ENCODE data around the gene SPECC1.
"Not testable (repeated sequence)": the region's sequence is repeated elsewhere in the genome, so short reads cannot be mapped to it uniquely, and the experiment has no call there.

Gene SPECC1

DNA sequence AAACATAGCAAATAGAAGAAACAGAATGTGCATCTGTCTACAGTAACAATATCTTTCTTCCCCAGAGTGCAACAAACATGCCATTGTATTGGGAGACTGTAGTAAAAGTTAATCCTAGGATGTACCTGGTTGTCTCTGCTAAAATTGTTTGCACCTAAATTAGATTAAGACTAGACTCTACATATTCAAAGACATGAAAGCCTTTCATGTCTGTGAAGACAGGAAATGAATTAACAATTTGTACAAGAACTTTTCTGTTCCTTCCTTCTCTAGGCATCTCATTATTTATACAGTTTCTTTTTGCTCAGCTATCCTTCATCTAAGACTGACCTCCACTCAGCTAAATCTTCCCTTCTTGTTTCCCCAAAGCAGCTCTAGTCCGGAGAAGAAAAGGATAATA lies 237.5 kb downstream of the SPECC1 start:
- peak overlapping the region in 1 of 2 donors; percentile 9 for H3K4me3 Mint-ChIP-seq
- DNase-seq (no peak), ATAC-seq (no peak)
- H3K27me3 Mint-ChIP-seq: no peaks in the 10 kb centered on the region
- peaks cover 40% of the 10 kb centered on the region for H3K4me1 Mint-ChIP-seq
- peaks cover 0 to 8% of the 10 kb centered on the region in 2 donors for H3K9me3 Mint-ChIP-seq
- H3K27ac Mint-ChIP-seq: peak overlapping the region; percentile 37 to 90

- Mint-ChIP-seq H3K4me1 (peaks cover 37% of the 10 kb centered on the region), H3K27ac (no peak overlapping the region), H3K4me3 (no peak overlapping the region), H3K9me3 (peaks cover 8 to 19% of the 10 kb centered on the region in 2 donors), H3K27me3 (no peaks in the 10 kb centered on the region)
- DNase-seq (no peak), ATAC-seq (no peak)
Observed at GRCh38 chr17:20253323-20253722, 244.2 kb downstream of the SPECC1 start.

GRCh38 chr17:20254541-20254940 lies 245.4 kb downstream of the SPECC1 start:
- ATAC-seq: no peak
- Mint-ChIP-seq H3K4me3 (no peak overlapping the region), H3K9me3 (peaks cover 15 to 23% of the 10 kb centered on the region in 2 donors), H3K27ac (no peak overlapping the region), H3K27me3 (no peaks in the 10 kb centered on the region), H3K4me1 (peaks cover 34% of the 10 kb centered on the region)
- no peak for DNase-seq

GRCh38 chr17:20256144-20256543 lies 247.0 kb downstream of the SPECC1 start:
- no peak overlapping the region for H3K4me3 Mint-ChIP-seq
- DNase-seq (no peak), ATAC-seq (no peak)
- H3K27ac Mint-ChIP-seq: no peak overlapping the region
- no peaks in the 10 kb centered on the region for H3K27me3 Mint-ChIP-seq
- peaks cover 28% of the 10 kb centered on the region for H3K4me1 Mint-ChIP-seq
- peaks cover 15 to 18% of the 10 kb centered on the region in 2 donors for H3K9me3 Mint-ChIP-seq

DNA sequence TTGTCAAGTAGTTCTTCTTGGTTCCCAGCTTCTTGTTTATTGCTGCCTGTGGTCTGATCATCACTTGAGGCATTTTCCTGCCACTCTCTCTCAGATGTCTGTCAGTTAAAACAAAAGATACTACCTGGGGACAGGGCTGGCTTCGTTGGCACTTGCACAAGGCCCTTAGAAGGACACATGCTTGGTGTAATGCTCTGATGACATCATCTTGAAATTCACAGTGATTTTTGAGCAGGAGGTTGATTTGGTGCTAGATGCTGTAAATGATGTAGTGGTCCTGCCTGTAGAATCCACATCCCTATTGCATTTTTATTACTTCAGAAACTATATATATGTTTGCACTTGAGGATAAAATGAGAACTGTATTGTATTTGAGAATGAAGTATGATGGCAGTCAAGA lies 247.8 kb downstream of the SPECC1 start:
- Mint-ChIP-seq H3K27ac (no peak overlapping the region), H3K4me1 (peaks cover 31% of the 10 kb centered on the region)

GRCh38 chr17:20257798-20258197 lies 248.6 kb downstream of the SPECC1 start:
- no peak for DNase-seq
- Mint-ChIP-seq H3K27me3 (no peaks in the 10 kb centered on the region), H3K27ac (no peak overlapping the region), H3K9me3 (peaks cover 15 to 18% of the 10 kb centered on the region in 2 donors), H3K4me1 (peaks cover 37% of the 10 kb centered on the region), H3K4me3 (no peak overlapping the region)
- ATAC-seq: no peak

More for the DNA sequence above, 247.8 kb downstream of the SPECC1 start:
- DNase-seq (no peak), ATAC-seq (no peak)
- H3K4me3 Mint-ChIP-seq: no peak overlapping the region
- H3K27me3 Mint-ChIP-seq: no peaks in the 10 kb centered on the region
- peaks cover 15 to 18% of the 10 kb centered on the region in 2 donors for H3K9me3 Mint-ChIP-seq

GRCh38 chr17:20259668-20260067 lies 250.5 kb downstream of the SPECC1 start:
- ATAC-seq (no peak), DNase-seq (no peak)
- peaks cover 25% of the 10 kb centered on the region for H3K4me1 Mint-ChIP-seq
- H3K27me3 Mint-ChIP-seq: no peaks in the 10 kb centered on the region
- H3K4me3 Mint-ChIP-seq: no peak overlapping the region
- H3K9me3 Mint-ChIP-seq: peaks cover 15 to 18% of the 10 kb centered on the region in 2 donors
- H3K27ac Mint-ChIP-seq: no peak overlapping the region

GRCh38 chr17:20260268-20260667 lies 251.1 kb downstream of the SPECC1 start:
- DNase-seq (no peak), ATAC-seq (no peak)
- peaks cover 19% of the 10 kb centered on the region for H3K4me1 Mint-ChIP-seq
- H3K27me3 Mint-ChIP-seq: no peaks in the 10 kb centered on the region
- peaks cover 15 to 18% of the 10 kb centered on the region in 2 donors for H3K9me3 Mint-ChIP-seq
- H3K4me3 Mint-ChIP-seq: no peak overlapping the region
- H3K27ac Mint-ChIP-seq: no peak overlapping the region

DNA sequence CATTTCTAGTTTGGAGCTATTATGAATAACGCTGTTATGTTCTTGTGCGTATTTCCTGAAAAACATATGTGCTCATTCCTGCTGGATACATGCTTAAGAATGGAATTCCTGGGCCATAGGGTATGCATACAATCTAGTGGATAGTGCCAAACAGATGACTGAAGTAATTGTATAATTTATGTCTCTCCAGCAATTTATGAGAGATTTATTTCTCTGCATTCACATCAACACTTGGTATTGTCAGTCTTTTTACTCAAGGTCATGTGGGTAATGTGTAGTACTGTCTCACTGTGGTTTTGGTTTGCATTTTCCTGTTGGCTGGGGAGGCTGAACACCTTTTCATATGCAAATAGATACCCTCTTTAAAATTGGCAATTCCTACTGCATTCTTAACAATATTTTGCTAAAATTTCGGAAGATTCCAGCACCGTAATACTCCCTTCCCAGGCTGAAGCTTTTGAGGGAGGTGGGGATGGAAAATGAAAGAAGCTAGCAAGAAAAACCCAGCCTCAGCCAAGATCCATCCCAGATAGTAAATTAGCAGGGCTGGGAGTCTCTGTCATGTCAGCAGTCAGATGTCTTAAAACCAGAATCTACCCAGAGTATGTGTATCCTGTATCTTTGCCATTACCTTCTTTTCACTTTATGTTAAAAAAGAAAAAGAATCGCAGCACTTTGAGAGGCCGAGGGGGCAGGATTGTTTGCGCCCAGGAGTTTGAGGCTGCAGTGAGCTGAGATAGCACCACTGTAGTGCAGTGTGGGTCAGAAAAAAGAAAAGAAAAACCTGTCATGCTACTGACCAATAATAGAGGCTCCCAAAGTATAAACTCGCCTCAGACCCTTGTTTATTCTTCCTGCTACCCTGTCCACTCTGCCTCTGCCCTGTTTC lies 253.3 kb downstream of the SPECC1 start:
- ATAC-seq (peak; percentile 79), DNase-seq (no peak)
- no peaks in the 10 kb centered on the region for H3K27me3 Mint-ChIP-seq
- H3K9me3 Mint-ChIP-seq: peaks cover 15% of the 10 kb centered on the region in 2 donors
- peak overlapping the region in 1 of 2 donors; percentile 92 for H3K27ac Mint-ChIP-seq
- H3K4me3 Mint-ChIP-seq: peak overlapping the region; percentile 61 to 64
- peaks cover 23% of the 10 kb centered on the region for H3K4me1 Mint-ChIP-seq

GRCh38 chr17:20263115-20263433 lies 253.9 kb downstream of the SPECC1 start:
- DNase-seq, H3K27me3 Mint-ChIP-seq, H3K9me3 Mint-ChIP-seq, ATAC-seq: not testable (repeated sequence)
- Mint-ChIP-seq H3K4me1 (peaks cover 29% of the 10 kb centered on the region), H3K27ac (peak overlapping the region in 1 of 2 donors; percentile 92), H3K4me3 (peak overlapping the region; percentile 61 to 64)

GRCh38 chr17:20263595-20263994 lies 254.4 kb downstream of the SPECC1 start:
- H3K9me3 Mint-ChIP-seq: peaks cover 3 to 4% of the 10 kb centered on the region in 2 donors
- no peak for DNase-seq
- no peak overlapping the region for H3K4me3 Mint-ChIP-seq
- H3K27me3 Mint-ChIP-seq: no peaks in the 10 kb centered on the region
- peak overlapping the region in 1 of 2 donors; percentile 80 for H3K27ac Mint-ChIP-seq
- ATAC-seq: no peak
- peaks cover 34% of the 10 kb centered on the region for H3K4me1 Mint-ChIP-seq

GRCh38 chr17:20264996-20265395 lies 255.8 kb downstream of the SPECC1 start:
- H3K4me1 Mint-ChIP-seq: peaks cover 47% of the 10 kb centered on the region
- DNase-seq (no peak), ATAC-seq (no peak)
- no peak overlapping the region for H3K27ac Mint-ChIP-seq
- no peaks in the 10 kb centered on the region for H3K9me3 Mint-ChIP-seq
- no peak overlapping the region for H3K4me3 Mint-ChIP-seq
- no peaks in the 10 kb centered on the region for H3K27me3 Mint-ChIP-seq

- ATAC-seq: no peak
- peak overlapping the region in 1 of 2 donors; percentile 84 for H3K27ac Mint-ChIP-seq
- H3K4me1 Mint-ChIP-seq: peaks cover 62% of the 10 kb centered on the region
- H3K9me3 Mint-ChIP-seq: no peaks in the 10 kb centered on the region
- no peak overlapping the region for H3K4me3 Mint-ChIP-seq
- no peaks in the 10 kb centered on the region for H3K27me3 Mint-ChIP-seq
- DNase-seq: no peak
Observed at GRCh38 chr17:20266806-20267458, 257.8 kb downstream of the SPECC1 start.

DNA sequence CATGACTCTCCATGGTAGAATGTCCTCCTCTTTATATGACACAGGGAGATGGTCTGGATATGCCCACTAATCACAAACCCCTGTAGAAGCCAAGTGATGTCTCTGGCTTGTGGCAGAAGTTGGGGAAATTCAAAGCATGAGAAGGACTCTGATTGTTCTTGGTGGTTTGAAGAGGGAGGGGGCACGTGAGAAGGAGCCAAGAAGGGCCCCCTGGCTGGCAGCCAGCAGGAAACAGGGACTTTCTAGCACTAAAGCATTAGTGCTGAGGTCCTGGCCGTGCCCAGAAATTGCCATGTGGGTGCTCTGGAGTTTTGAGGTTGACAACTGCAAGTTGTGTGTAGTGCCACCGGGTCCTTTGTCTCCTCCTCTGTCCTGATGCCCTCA lies 258.3 kb downstream of the SPECC1 start:
- ATAC-seq: peak; percentile 85
- Mint-ChIP-seq H3K27ac (peak overlapping the region; percentile 61 to 84), H3K9me3 (peaks cover 0 to 2% of the 10 kb centered on the region in 2 donors), H3K4me1 (peaks cover 62% of the 10 kb centered on the region), H3K27me3 (no peaks in the 10 kb centered on the region), H3K4me3 (no peak overlapping the region)
- DNase-seq: peak in 1 of 2 donors; percentile 57

DNA sequence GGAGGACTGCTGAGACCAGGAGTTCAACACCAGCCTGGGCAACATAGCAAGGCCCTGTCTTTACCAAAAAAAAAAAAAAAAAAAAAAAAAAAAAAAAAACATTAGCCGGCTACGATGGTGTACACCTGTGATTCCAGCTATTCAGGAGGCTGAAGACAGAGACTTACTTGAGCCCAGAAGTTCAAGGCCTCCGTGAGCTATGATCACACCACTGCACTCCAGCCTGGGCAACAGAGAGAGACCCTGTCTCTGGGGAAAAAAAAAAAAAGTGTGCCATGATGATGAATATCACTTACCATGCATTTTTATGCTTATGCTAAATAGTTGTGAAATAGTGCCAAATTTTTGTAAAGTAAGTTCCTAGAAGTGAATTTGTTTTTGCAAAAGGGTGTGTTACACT lies 261.2 kb downstream of the SPECC1 start:
- no peak overlapping the region for H3K27ac Mint-ChIP-seq
- no peaks in the 10 kb centered on the region for H3K27me3 Mint-ChIP-seq
- no peak overlapping the region for H3K4me3 Mint-ChIP-seq
- peaks cover 0 to 7% of the 10 kb centered on the region in 2 donors for H3K9me3 Mint-ChIP-seq
- ATAC-seq: no peak
- H3K4me1 Mint-ChIP-seq: peaks cover 80% of the 10 kb centered on the region
- DNase-seq: no peak

GRCh38 chr17:20271011-20271610 lies 262.0 kb downstream of the SPECC1 start:
- H3K4me1 Mint-ChIP-seq: peaks cover 87% of the 10 kb centered on the region
- H3K9me3 Mint-ChIP-seq: peaks cover 0 to 7% of the 10 kb centered on the region in 2 donors
- no peak for ATAC-seq
- peak overlapping the region; percentile 76 to 83 for H3K27ac Mint-ChIP-seq
- DNase-seq: no peak
- peak overlapping the region; percentile 46 to 57 for H3K4me3 Mint-ChIP-seq
- no peaks in the 10 kb centered on the region for H3K27me3 Mint-ChIP-seq
